Mesothelial cell of epicardium (in vitro differentiated cells): ENCODE results near the gene BRIP1. TPM values are rescaled to one million over a fixed set of nuclear protein-coding genes. Genes with fewer than 3 reads are reported as not detected.

Source experiments
- DNase-seq, 2 experiments: peaks; one replicate each; pipeline ENCODE4 v3.0.0; 2021; ENCODE audit warnings: low spot score in 2 of 2; ENCODE audit not compliant: unreplicated experiment in 2 of 2
- H3K27ac Mint-ChIP-seq: 2 replicates; pipeline ENCODE4 v1.8.0; 2021; ENCODE audit warnings: mixed read lengths
- H3K27me3 Mint-ChIP-seq: 2 replicates; pipeline ENCODE4 v1.8.0; 2021; ENCODE audit warnings: low read depth, mixed read lengths
- H3K36me3 Mint-ChIP-seq: 2 replicates; pipeline ENCODE4 v1.8.0; 2021; ENCODE audit warnings: mixed read lengths
- H3K4me1 Mint-ChIP-seq: 2 replicates; pipeline ENCODE4 v1.8.0; 2021; ENCODE audit warnings: mixed read lengths
- H3K4me3 Mint-ChIP-seq: 2 replicates; pipeline ENCODE4 v1.8.0; 2021; ENCODE audit warnings: mild to moderate bottlenecking, moderate library complexity, mixed read lengths
- H3K9me3 Mint-ChIP-seq: 2 replicates; pipeline ENCODE4 v1.8.0; 2021; ENCODE audit warnings: mixed read lengths
- total RNA-seq: library from RNA; stranded (reverse); gene quantifications from 3 replicates; pipeline ENCODE4 v1.2.1, GENCODE V29; 2021
- TF ChIP-seq, protein P1 (sequence below): fragments of 200-600 bp; sonication (generic); IDR thresholded peaks from one replicate; pipeline ENCODE4 v1.5.0; 2021; ENCODE audit warnings: antibody characterized with exemption; ENCODE audit not compliant: unreplicated experiment

BRIP1 gene
- total RNA-seq, 1 donor from 2014 or later: 12.3 TPM

- H3K4me1 Mint-ChIP-seq: no peaks in the 10 kb centered on the region
- H3K9me3 Mint-ChIP-seq: peaks cover 10% of the 10 kb centered on the region
- no peak for DNase-seq
- no peak overlapping the region for H3K27ac Mint-ChIP-seq
- H3K27me3 Mint-ChIP-seq: peaks cover 5% of the 10 kb centered on the region
- H3K4me3 Mint-ChIP-seq: no peak overlapping the region
- TF ChIP-seq, protein P1, sequence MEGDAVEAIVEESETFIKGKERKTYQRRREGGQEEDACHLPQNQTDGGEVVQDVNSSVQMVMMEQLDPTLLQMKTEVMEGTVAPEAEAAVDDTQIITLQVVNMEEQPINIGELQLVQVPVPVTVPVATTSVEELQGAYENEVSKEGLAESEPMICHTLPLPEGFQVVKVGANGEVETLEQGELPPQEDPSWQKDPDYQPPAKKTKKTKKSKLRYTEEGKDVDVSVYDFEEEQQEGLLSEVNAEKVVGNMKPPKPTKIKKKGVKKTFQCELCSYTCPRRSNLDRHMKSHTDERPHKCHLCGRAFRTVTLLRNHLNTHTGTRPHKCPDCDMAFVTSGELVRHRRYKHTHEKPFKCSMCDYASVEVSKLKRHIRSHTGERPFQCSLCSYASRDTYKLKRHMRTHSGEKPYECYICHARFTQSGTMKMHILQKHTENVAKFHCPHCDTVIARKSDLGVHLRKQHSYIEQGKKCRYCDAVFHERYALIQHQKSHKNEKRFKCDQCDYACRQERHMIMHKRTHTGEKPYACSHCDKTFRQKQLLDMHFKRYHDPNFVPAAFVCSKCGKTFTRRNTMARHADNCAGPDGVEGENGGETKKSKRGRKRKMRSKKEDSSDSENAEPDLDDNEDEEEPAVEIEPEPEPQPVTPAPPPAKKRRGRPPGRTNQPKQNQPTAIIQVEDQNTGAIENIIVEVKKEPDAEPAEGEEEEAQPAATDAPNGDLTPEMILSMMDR: no peak
- no peaks in the 10 kb centered on the region for H3K36me3 Mint-ChIP-seq
Observed at GRCh38 chr17:61644800-61645774, 218.2 kb downstream of the BRIP1 start.

DNA sequence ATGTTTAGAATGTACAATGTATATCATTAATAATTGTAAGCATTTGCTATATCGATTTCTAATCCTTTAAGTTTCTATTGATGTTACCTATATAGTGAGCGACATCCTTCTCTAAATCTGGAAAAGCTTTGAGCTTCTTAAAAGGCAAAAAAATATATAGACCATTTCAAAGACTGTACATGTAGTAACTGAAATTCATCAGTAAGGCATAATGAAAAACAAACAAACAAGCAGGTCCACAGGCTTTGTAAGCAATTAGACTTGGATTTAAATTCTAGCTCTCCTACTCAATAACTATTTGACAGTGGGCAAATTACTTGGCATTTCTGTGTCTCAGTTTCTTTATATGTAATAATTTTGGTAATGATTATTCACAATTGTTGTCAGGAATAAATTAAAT, 220.6 kb downstream of the BRIP1 start:
- Mint-ChIP-seq H3K27ac (no peak overlapping the region), H3K36me3 (no peaks in the 10 kb centered on the region), H3K27me3 (peaks cover 7% of the 10 kb centered on the region), H3K4me1 (no peaks in the 10 kb centered on the region), H3K4me3 (no peak overlapping the region), H3K9me3 (peaks cover 22% of the 10 kb centered on the region)
- no peak for DNase-seq
- TF ChIP-seq, protein P1: no peak

GRCh38 chr17:61641715-61642114, 221.6 kb downstream of the BRIP1 start:
- DNase-seq: no peak
- Mint-ChIP-seq H3K36me3 (no peaks in the 10 kb centered on the region), H3K4me3 (no peak overlapping the region), H3K27me3 (peaks cover 7% of the 10 kb centered on the region), H3K9me3 (peaks cover 22% of the 10 kb centered on the region), H3K27ac (no peak overlapping the region), H3K4me1 (no peaks in the 10 kb centered on the region)
- TF ChIP-seq, protein P1: no peak

DNA sequence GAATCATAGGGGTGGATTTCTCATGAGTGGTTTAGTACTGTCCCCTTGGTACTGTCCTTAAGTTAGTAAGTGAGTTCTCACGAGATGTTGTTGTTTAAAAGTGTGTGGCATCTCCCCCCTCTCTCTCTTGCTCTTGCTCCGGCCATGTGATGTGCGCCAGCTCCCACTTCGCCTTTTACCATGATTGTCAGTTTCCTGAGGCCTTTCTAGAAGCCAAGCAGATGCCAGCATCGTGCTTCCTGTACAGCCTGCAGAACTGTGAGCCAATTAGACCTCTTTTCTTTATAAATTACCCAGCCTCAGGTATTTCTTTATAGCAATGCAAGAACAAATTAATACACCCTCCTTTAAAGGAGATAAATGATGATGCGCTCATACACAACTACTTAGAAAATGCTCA, 222.2 kb downstream of the BRIP1 start:
- H3K27ac Mint-ChIP-seq: no peak overlapping the region
- no peak overlapping the region for H3K4me3 Mint-ChIP-seq
- H3K27me3 Mint-ChIP-seq: peaks cover 7% of the 10 kb centered on the region
- peaks cover 26% of the 10 kb centered on the region for H3K9me3 Mint-ChIP-seq
- no peaks in the 10 kb centered on the region for H3K4me1 Mint-ChIP-seq
- DNase-seq: no peak
- TF ChIP-seq, protein P1: no peak
- H3K36me3 Mint-ChIP-seq: no peaks in the 10 kb centered on the region

- Mint-ChIP-seq H3K4me1 (no peaks in the 10 kb centered on the region), H3K27me3 (peaks cover 7% of the 10 kb centered on the region), H3K36me3 (peaks cover 3% of the 10 kb centered on the region), H3K4me3 (no peak overlapping the region), H3K27ac (no peak overlapping the region), H3K9me3 (peaks cover 38% of the 10 kb centered on the region)
- no peak for DNase-seq
- TF ChIP-seq, protein P1: no peak
Observed at GRCh38 chr17:61639818-61640217, 223.5 kb downstream of the BRIP1 start.
